Natural killer cell (primary cell): ENCODE results near the gene FBXO15. TPM values are rescaled to one million over a fixed set of nuclear protein-coding genes. Genes with fewer than 3 reads are reported as not detected.

Experiments used
- ATAC-seq, 3 donors: fragments of 150-1000 bp in 2 of 3; fragments of 200-7000 bp in 1 of 3; cut with Tn5 transposase; 1 replicate in 1 of 3; 2 replicates in 2 of 3; pipeline ENCODE4 v1.10.0; 2021; ENCODE audit warnings: mild to moderate bottlenecking in 2 of 3, moderate library complexity in 2 of 3
- DNase-seq, 2 donors: peaks; one replicate each; pipeline versions ENCODE4 v3.0.0 to v3.0.0-alpha.2; 2013 to 2021; ENCODE audit warnings: mixed read lengths in 1 of 2
- H3K27ac ChIP-seq: one replicate; pipeline ENCODE4 v1.5.1; 2013; ENCODE audit warnings: mild to moderate bottlenecking, low read length
- H3K27me3 ChIP-seq: one replicate; pipeline ENCODE4 v1.6.1; 2013; ENCODE audit warnings: low read length; ENCODE audit not compliant: control insufficient read depth, insufficient read depth
- H3K36me3 ChIP-seq: one replicate; pipeline ENCODE4 v1.6.1; 2013; ENCODE audit warnings: low read length; ENCODE audit not compliant: control insufficient read depth, insufficient read depth
- H3K4me1 ChIP-seq: one replicate; pipeline ENCODE4 v1.6.1; 2013; ENCODE audit warnings: low read length; ENCODE audit not compliant: control insufficient read depth, insufficient read depth
- H3K4me3 ChIP-seq: one replicate; pipeline ENCODE4 v1.5.1; 2013; ENCODE audit warnings: low read length
- H3K9me3 ChIP-seq: one replicate; pipeline ENCODE4 v1.6.1; 2013; ENCODE audit warnings: low read length; ENCODE audit not compliant: control insufficient read depth, insufficient read depth
- H3K27ac Mint-ChIP-seq, 2 donors: one replicate each; pipeline ENCODE4 v1.8.0; 2022; ENCODE audit warnings: mild to moderate bottlenecking in 2 of 2, mixed read lengths in 2 of 2, moderate library complexity in 1 of 2
- H3K27me3 Mint-ChIP-seq, 2 donors: one replicate each; pipeline ENCODE4 v1.8.0; 2022; ENCODE audit warnings: low read depth in 2 of 2, mixed read lengths in 2 of 2
- H3K36me3 Mint-ChIP-seq: one replicate; pipeline ENCODE4 v1.8.0; 2022; ENCODE audit warnings: mixed read lengths
- H3K4me1 Mint-ChIP-seq, 2 donors: one replicate each; pipeline ENCODE4 v1.8.0; 2022; ENCODE audit warnings: mixed read lengths in 2 of 2
- H3K4me3 Mint-ChIP-seq: one replicate; pipeline ENCODE4 v1.8.0; 2022; ENCODE audit warnings: mild to moderate bottlenecking, moderate library complexity, mixed read lengths
- H3K9me3 Mint-ChIP-seq, 2 donors: one replicate each; pipeline ENCODE4 v1.8.0; 2022; ENCODE audit warnings: mixed read lengths in 2 of 2
- WGBS: methylation state at CpG from one replicate; pipeline ENCODE4 v1.1.7; 2013; ENCODE audit warnings: missing lambda C conversion rate; ENCODE audit not compliant: insufficient coverage; 5-methylcytosine and 5-hydroxymethylcytosine counted together
- intact Hi-C: fragments of 100-400 bp; cut with micrococcal nuclease; formaldehyde crosslinking; loops from one replicate; pipeline ENCODE4 v1.14.2; 2022
- total RNA-seq, 4 donors: library from RNA; stranded (reverse); fragments of 120-200 nt in 1 of 4; gene quantifications; one replicate each; pipeline versions ENCODE4 v1.2.3 to v1.2.4, GENCODE V29; 2013 to 2022
- TF ChIP-seq, protein P1 (sequence below): fragments of 200-600 bp; IDR thresholded peaks from one replicate; pipeline ENCODE4 v1.8.0; 2022; ENCODE audit warnings: antibody characterized with exemption

Gene FBXO15
- total RNA-seq, 3 donors from 2014 or later (not counting 1 experiment from before 2014, with no cell fraction given), result 0.50 to 2.6 (median 0.87) TPM

- intact Hi-C loops, result no loop called here
- 100% methylated on average over 1 of the region's 1 CpG for WGBS
These were observed 31.2 kb upstream of the FBXO15 start for GRCh38 chr18:74178884-74179283.

GRCh38 chr18:74175658-74176057 lies 28.0 kb upstream of the FBXO15 start:
- H3K36me3 Mint-ChIP-seq, result no peaks in the 10 kb centered on the region
- no peaks in the 10 kb centered on the region for H3K27me3 ChIP-seq
- H3K27ac ChIP-seq, result no peak overlapping the region
- no peaks in the 10 kb centered on the region for H3K36me3 ChIP-seq
- H3K9me3 Mint-ChIP-seq, result no peaks in the 10 kb centered on the region
- no peak overlapping the region for H3K27ac Mint-ChIP-seq
- peaks cover 15 to 30% of the 10 kb centered on the region in 2 donors for H3K27me3 Mint-ChIP-seq
- 59% methylated on average over 6 of the region's 6 CpGs for WGBS
- no peak overlapping the region for H3K4me3 Mint-ChIP-seq
- no peak overlapping the region for H3K4me3 ChIP-seq
- H3K4me1 Mint-ChIP-seq, result peaks cover 7 to 9% of the 10 kb centered on the region in 2 donors
- no peak for ATAC-seq
- TF ChIP-seq, protein P1, sequence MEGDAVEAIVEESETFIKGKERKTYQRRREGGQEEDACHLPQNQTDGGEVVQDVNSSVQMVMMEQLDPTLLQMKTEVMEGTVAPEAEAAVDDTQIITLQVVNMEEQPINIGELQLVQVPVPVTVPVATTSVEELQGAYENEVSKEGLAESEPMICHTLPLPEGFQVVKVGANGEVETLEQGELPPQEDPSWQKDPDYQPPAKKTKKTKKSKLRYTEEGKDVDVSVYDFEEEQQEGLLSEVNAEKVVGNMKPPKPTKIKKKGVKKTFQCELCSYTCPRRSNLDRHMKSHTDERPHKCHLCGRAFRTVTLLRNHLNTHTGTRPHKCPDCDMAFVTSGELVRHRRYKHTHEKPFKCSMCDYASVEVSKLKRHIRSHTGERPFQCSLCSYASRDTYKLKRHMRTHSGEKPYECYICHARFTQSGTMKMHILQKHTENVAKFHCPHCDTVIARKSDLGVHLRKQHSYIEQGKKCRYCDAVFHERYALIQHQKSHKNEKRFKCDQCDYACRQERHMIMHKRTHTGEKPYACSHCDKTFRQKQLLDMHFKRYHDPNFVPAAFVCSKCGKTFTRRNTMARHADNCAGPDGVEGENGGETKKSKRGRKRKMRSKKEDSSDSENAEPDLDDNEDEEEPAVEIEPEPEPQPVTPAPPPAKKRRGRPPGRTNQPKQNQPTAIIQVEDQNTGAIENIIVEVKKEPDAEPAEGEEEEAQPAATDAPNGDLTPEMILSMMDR, result no peak
- H3K9me3 ChIP-seq, result no peaks in the 10 kb centered on the region
- intact Hi-C loops, result no loop called here
- DNase-seq, result no peak
- no peaks in the 10 kb centered on the region for H3K4me1 ChIP-seq

More at GRCh38 chr18:74178884-74179283, 31.2 kb upstream of the FBXO15 start:
- TF ChIP-seq, protein P1, result no peak
- no peak overlapping the region for H3K4me3 ChIP-seq
- no peaks in the 10 kb centered on the region for H3K36me3 ChIP-seq
- Mint-ChIP-seq H3K36me3 (no peaks in the 10 kb centered on the region), H3K27ac (no peak overlapping the region), H3K27me3 (peaks cover 17 to 19% of the 10 kb centered on the region in 2 donors), H3K4me3 (no peak overlapping the region), H3K9me3 (no peaks in the 10 kb centered on the region), H3K4me1 (no peaks in the 10 kb centered on the region)
- no peaks in the 10 kb centered on the region for H3K9me3 ChIP-seq
- ATAC-seq (no peak), DNase-seq (no peak)
- H3K27me3 ChIP-seq, result no peaks in the 10 kb centered on the region
- no peak overlapping the region for H3K27ac ChIP-seq
- no peaks in the 10 kb centered on the region for H3K4me1 ChIP-seq

GRCh38 chr18:74173434-74173750 lies 25.8 kb upstream of the FBXO15 start:
- Mint-ChIP-seq H3K4me1 (peaks cover 7 to 9% of the 10 kb centered on the region in 2 donors), H3K9me3 (no peaks in the 10 kb centered on the region), H3K4me3 (no peak overlapping the region), H3K27ac (no peak overlapping the region), H3K27me3 (peaks cover 15 to 21% of the 10 kb centered on the region in 2 donors), H3K36me3 (no peaks in the 10 kb centered on the region)
- Histone ChIP-seq H3K36me3 (no peaks in the 10 kb centered on the region), H3K4me1 (no peaks in the 10 kb centered on the region), H3K9me3 (no peaks in the 10 kb centered on the region), H3K27ac (no peak overlapping the region), H3K4me3 (no peak overlapping the region), H3K27me3 (no peaks in the 10 kb centered on the region)
- ATAC-seq (no peak), DNase-seq (no peak)
- intact Hi-C loops, result no loop called here
- TF ChIP-seq, protein P1, result no peak
- WGBS, result 89% methylated on average over 8 of the region's 11 CpGs

DNA sequence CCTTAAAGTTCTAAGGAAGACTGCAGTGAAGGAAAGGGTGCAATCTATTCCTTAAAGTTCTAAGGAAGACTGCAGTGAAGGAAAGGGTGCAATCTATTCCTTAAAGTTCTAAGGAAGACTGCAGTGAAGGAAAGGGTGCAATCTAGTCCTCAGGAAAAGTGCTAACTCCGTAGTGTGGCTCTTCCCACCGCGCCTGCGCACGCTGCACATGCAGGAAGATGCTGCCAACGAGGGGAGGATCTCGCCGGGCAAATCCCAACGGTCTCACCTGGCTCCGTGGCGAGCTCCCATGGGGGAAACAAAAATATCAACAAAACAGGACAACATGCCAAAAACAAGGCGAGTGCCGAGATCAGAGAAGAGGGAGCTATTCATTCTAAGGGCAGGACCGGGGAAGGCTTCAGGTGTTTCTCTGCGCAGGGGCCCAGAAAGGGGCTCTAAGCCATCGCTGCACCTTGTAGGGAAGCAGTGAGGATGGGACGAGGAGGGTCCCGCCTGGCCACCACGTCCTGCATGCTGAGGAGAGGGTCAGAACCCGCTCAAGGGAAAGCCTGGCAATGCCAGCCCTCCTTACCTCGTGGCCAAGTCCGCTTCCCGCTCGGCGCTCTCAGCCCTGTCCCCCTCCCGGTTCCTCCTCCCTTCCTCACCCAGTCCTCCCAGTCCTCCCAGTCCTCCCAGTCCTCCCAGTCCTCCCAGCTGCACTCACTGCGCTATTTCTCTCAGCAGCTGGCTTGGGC lies 25.2 kb upstream of the FBXO15 start:
- ATAC-seq, result no peak

More for the DNA sequence above, 25.2 kb upstream of the FBXO15 start:
- intact Hi-C loops, result no loop called here
- H3K4me3 Mint-ChIP-seq, result no peak overlapping the region
- peaks cover 7 to 9% of the 10 kb centered on the region in 2 donors for H3K4me1 Mint-ChIP-seq
- Histone ChIP-seq H3K27ac (no peak overlapping the region), H3K4me1 (no peaks in the 10 kb centered on the region), H3K9me3 (no peaks in the 10 kb centered on the region), H3K27me3 (no peaks in the 10 kb centered on the region), H3K36me3 (no peaks in the 10 kb centered on the region), H3K4me3 (no peak overlapping the region)
- no peak overlapping the region for H3K27ac Mint-ChIP-seq
- no peaks in the 10 kb centered on the region for H3K9me3 Mint-ChIP-seq
- no peak for DNase-seq
- TF ChIP-seq, protein P1, result no peak
- H3K27me3 Mint-ChIP-seq, result peaks cover 15 to 21% of the 10 kb centered on the region in 2 donors
- WGBS, result 87% methylated on average over 27 of the region's 27 CpGs
- H3K36me3 Mint-ChIP-seq, result no peaks in the 10 kb centered on the region
